Measurements from ENCODE around the gene LMAN2. TPM values are rescaled to one million over a fixed set of nuclear protein-coding genes. Genes with fewer than 3 reads are reported as not detected.

The LMAN2 gene
- total RNA-seq, 2 experiments from 2014 or later, result 133 to 140 TPM

DNA sequence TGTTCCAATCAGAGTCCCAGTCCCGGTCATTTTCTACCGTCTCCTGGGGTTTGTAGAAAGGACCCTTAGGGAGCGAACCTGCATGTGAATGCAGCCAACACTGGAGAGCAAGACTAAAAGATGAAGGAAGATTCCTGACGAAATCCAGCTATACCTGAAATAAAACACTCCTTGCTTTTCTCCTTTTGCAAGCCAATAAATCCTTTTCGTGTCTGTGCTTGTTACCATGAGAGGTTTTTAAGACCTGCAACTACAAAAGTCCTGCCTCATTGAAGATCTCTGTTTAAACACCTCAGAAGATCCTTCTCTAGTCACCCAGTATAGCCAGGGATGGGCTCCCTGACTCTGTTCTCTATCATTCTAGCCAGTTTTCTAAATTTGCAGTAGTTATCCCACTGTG lies 22.7 kb upstream of the LMAN2 start:
- ATAC-seq (no peak), DNase-seq (no peak)
- Mint-ChIP-seq H3K4me3 (no peak overlapping the region), H3K27ac (peak overlapping the region; percentile 34), H3K36me3 (peaks cover 13% of the 10 kb centered on the region), H3K27me3 (no peaks in the 10 kb centered on the region), H3K4me1 (peaks cover 44% of the 10 kb centered on the region), H3K9me3 (ENCODE audit: low read depth) (no peaks in the 10 kb centered on the region)
- CTCF ChIA-PET, result interaction anchor here (0.6 to 22.1 kb wide), 6 partner anchors 10 to 328 kb away, joined by 3 to 405 read pairs (median 28); partner anchors contain the start of genes RGS14 and SLC34A1

- Mint-ChIP-seq H3K27me3 (no peaks in the 10 kb centered on the region), H3K36me3 (peaks cover 17% of the 10 kb centered on the region), H3K27ac (no peak overlapping the region), H3K4me1 (peaks cover 44% of the 10 kb centered on the region), H3K9me3 (ENCODE audit: low read depth) (no peaks in the 10 kb centered on the region), H3K4me3 (no peak overlapping the region)
- CTCF ChIA-PET, result interaction anchor here (1.2 to 22.1 kb wide), 5 partner anchors 9 to 82 kb away, joined by 3 to 405 read pairs (median 57); partner anchors contain the start of genes MXD3, RGS14 and SLC34A1
- ATAC-seq (no peak), DNase-seq (no peak)
Observed at GRCh38 chr5:177373806-177374205, 22.3 kb upstream of the LMAN2 start.

- Mint-ChIP-seq H3K4me3 (peak overlapping the region; percentile 33), H3K9me3 (ENCODE audit: low read depth) (no peaks in the 10 kb centered on the region), H3K4me1 (peaks cover 48% of the 10 kb centered on the region), H3K36me3 (peaks cover 26% of the 10 kb centered on the region), H3K27ac (peak overlapping the region; percentile 87), H3K27me3 (no peaks in the 10 kb centered on the region)
- ATAC-seq, result no peak
- no peak for DNase-seq
- CTCF ChIA-PET, result interaction anchor here (1.2 to 22.1 kb wide), 10 partner anchors 8 to 120 kb away, joined by 3 to 405 read pairs (median 33); partner anchors contain the start of genes MXD3, PFN3, RGS14 and SLC34A1
Observed at GRCh38 chr5:177372910-177373309, 21.4 kb upstream of the LMAN2 start.

DNA sequence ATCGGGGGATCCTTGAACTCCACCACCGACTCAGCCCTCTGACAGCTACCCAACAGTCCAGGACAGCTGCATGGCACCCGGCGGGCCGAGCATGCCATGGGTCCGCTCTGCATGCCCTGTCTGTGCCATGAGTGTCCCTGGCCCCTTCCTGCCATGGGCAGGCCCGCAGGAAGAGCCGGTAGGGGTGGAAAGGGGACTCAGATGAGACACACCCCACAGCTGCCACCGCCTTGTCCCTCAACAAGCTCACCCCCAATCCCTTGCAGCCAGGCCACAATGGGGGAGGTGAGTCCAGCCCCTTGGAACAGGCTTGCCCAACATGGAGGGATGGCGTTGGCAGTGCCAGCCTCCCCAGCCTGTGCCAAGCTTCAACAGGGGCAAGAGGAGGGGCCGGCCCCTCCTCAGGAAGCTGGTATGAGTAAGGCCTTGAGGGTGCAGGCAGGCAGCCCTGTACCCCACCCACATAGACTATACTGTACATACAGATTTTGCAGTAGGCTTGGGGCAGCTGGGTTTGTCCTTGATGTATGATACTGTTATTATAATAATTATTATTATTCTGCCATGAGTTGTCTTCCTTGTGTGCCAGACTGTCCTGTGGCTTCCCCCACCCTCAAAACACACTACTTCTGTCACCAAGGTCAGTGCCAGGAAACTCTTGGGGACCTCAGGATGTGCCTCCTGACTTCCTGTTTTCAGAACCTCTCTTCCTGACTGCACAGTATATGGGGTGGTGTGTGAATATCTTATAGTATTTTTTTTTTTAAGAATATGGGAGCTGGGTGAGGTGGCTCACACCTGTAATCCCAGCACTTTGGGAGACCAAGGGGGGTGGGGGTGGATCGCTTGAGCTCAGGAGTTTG lies 20.8 kb upstream of the LMAN2 start:
- CTCF ChIA-PET, result interaction anchor here (0.6 to 22.1 kb wide), 14 partner anchors 9 to 121 kb away, joined by 3 to 405 read pairs (median 6); partner anchors contain the start of genes LMAN2, MXD3, PFN3 and RGS14
- Mint-ChIP-seq H3K4me1 (peaks cover 48% of the 10 kb centered on the region), H3K27me3 (no peaks in the 10 kb centered on the region), H3K9me3 (ENCODE audit: low read depth) (no peaks in the 10 kb centered on the region), H3K27ac (peak overlapping the region; percentile 87), H3K36me3 (peaks cover 26% of the 10 kb centered on the region), H3K4me3 (peak overlapping the region; percentile 33)
- DNase-seq (peak; percentile 56), ATAC-seq (peak; percentile 38)

- DNase-seq (no peak), ATAC-seq (no peak)
- Mint-ChIP-seq H3K9me3 (ENCODE audit: low read depth) (no peaks in the 10 kb centered on the region), H3K36me3 (peaks cover 30% of the 10 kb centered on the region), H3K4me3 (peak overlapping the region; percentile 57), H3K4me1 (peaks cover 50% of the 10 kb centered on the region), H3K27ac (peak overlapping the region; percentile 87), H3K27me3 (no peaks in the 10 kb centered on the region)
- CTCF ChIA-PET, result interaction anchor here (0.6 to 22.1 kb wide), 17 partner anchors 12 to 125 kb away, joined by 3 to 405 read pairs (median 7); partner anchors contain the start of genes LMAN2, MXD3, PFN3 and RGS14
Observed at GRCh38 chr5:177371120-177372033, 19.9 kb upstream of the LMAN2 start.

DNA sequence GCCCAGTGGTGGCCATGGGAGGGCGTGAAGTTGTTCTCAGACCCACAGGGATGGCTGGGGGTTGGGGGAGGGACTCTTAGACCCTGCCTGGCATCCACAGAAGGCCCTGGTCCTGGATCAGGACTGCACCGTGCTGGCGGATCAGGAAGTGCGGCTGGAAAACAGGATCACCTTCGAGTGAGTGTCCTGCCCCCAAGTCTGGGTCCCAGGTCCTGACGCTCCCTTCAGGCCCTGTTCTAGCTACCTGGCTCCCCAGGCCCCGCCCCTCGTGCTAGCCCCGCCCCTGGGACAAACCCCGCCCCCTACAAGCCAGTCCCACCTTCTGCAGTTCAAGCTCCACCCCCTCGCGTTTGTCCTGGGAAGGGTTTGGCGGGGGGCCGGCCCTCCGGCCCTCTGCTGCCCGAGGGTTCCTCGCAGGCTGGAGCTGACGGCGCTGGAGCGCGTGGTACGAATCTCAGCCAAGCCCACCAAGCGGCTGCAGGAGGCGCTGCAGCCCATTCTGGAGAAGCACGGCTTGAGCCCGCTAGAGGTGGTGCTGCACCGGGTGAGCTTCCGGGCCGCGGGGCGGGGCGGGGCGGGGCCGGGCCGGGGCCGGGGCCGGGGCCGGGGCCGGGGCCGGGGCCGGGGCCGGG lies 19.1 kb upstream of the LMAN2 start:
- Mint-ChIP-seq H3K9me3 (ENCODE audit: low read depth) (no peaks in the 10 kb centered on the region), H3K4me3 (peak overlapping the region; percentile 53), H3K4me1 (peaks cover 56% of the 10 kb centered on the region), H3K36me3 (peaks cover 33% of the 10 kb centered on the region), H3K27me3 (no peaks in the 10 kb centered on the region), H3K27ac (no peak overlapping the region)
- DNase-seq (peak; percentile 77), ATAC-seq (peak; percentile 83)
- CTCF ChIA-PET, result interaction anchor here (0.8 to 22.1 kb wide), 15 partner anchors 8 to 125 kb away, joined by 3 to 405 read pairs (median 7); partner anchors contain the start of genes LMAN2, MXD3, PFN3 and RGS14

- H3K27me3 Mint-ChIP-seq, result no peaks in the 10 kb centered on the region
- peaks cover 34% of the 10 kb centered on the region for H3K36me3 Mint-ChIP-seq
- no peak overlapping the region for H3K4me3 Mint-ChIP-seq
- peaks cover 62% of the 10 kb centered on the region for H3K4me1 Mint-ChIP-seq
- DNase-seq (no peak), ATAC-seq (no peak)
- peak overlapping the region; percentile 49 for H3K27ac Mint-ChIP-seq
- no peaks in the 10 kb centered on the region for H3K9me3 Mint-ChIP-seq (ENCODE audit: low read depth)
- CTCF ChIA-PET, result interaction anchor here (0.6 to 22.1 kb wide), 19 partner anchors 7 to 256 kb away, joined by 3 to 405 read pairs (median 4); partner anchors contain the start of genes LMAN2, MXD3, PFN3 and RGS14
Observed at GRCh38 chr5:177369645-177370440, 18.4 kb upstream of the LMAN2 start.

GRCh38 chr5:177368869-177369644 lies 17.6 kb upstream of the LMAN2 start:
- ATAC-seq, result no peak
- H3K27me3 Mint-ChIP-seq, result no peaks in the 10 kb centered on the region
- CTCF ChIA-PET, result interaction anchor here (0.6 to 22.1 kb wide), 13 partner anchors 10 to 255 kb away, joined by 3 to 405 read pairs (median 4); partner anchors contain the start of genes MXD3, PFN3, RGS14 and SLC34A1
- no peak overlapping the region for H3K4me3 Mint-ChIP-seq
- no peaks in the 10 kb centered on the region for H3K9me3 Mint-ChIP-seq (ENCODE audit: low read depth)
- H3K27ac Mint-ChIP-seq, result peak overlapping the region; percentile 49
- DNase-seq, result no peak
- H3K4me1 Mint-ChIP-seq, result peaks cover 66% of the 10 kb centered on the region
- peaks cover 37% of the 10 kb centered on the region for H3K36me3 Mint-ChIP-seq

- Mint-ChIP-seq H3K9me3 (ENCODE audit: low read depth) (no peaks in the 10 kb centered on the region), H3K27me3 (no peaks in the 10 kb centered on the region), H3K4me3 (no peak overlapping the region), H3K36me3 (peaks cover 37% of the 10 kb centered on the region), H3K27ac (no peak overlapping the region), H3K4me1 (peaks cover 67% of the 10 kb centered on the region)
- CTCF ChIA-PET, result interaction anchor here (1.0 to 22.1 kb wide), 13 partner anchors 9 to 254 kb away, joined by 3 to 405 read pairs (median 8); partner anchors contain the start of genes MXD3, PFN3, RGS14 and SLC34A1
- no peak for ATAC-seq
- DNase-seq, result no peak
Observed at GRCh38 chr5:177367981-177368868, 16.8 kb upstream of the LMAN2 start.

GRCh38 chr5:177367323-177367848 lies 15.9 kb upstream of the LMAN2 start:
- no peak for ATAC-seq
- Mint-ChIP-seq H3K27ac (no peak overlapping the region), H3K36me3 (peaks cover 34% of the 10 kb centered on the region), H3K4me1 (peaks cover 66% of the 10 kb centered on the region), H3K27me3 (no peaks in the 10 kb centered on the region), H3K9me3 (ENCODE audit: low read depth) (no peaks in the 10 kb centered on the region), H3K4me3 (no peak overlapping the region)
- DNase-seq, result no peak
- CTCF ChIA-PET, result interaction anchor here (1.5 to 22.1 kb wide), 4 partner anchors 9 to 88 kb away, joined by 8 to 405 read pairs (median 58); partner anchors contain the start of genes PFN3, RGS14 and SLC34A1
